ENCODE measurements around the gene NAXE. TPM values are rescaled to one million over a fixed set of nuclear protein-coding genes. Genes with fewer than 3 reads are reported as not detected.
A peak's percentile ranks its signal among the peaks of the same experiment; 100 is the strongest.

Gene NAXE
- polyA plus RNA-seq, 1 experiment: 63.3 TPM

DNA sequence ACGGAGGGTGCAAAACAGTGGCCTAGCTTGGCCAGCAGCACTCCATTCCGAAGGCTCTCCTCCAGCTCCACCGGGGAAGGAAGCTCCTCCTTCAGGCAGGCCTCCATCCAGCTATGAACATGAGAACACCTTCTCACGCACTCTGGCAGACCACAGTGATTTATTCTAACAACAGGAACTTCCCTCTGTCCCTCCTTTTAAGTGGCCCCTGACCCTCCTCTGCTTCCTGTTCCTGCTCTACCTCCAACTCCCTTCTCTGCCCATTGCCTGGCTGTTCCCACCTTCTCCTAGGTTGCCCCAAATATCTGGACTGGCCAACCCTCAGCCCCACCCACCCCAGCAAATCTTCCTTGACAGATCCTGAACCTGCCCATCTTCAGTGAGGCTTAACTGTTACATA, 25.1 kb upstream of the NAXE start:
- H3K36me3 ChIP-seq (ENCODE audit: control insufficient read depth, insufficient read depth, low read length): peaks cover 6% of the 10 kb centered on the region
- H3K4me3 ChIP-seq (ENCODE audit: low read depth, low read length): no peak overlapping the region
- ChIA-PET POLR2A (no interaction called here), CTCF (interaction anchor here (1.5 kb wide), 1 partner anchor 41 kb away, joined by 3 read pairs; no protein-coding TSS in a partner anchor)
- H3K27me3 ChIP-seq (ENCODE audit: control insufficient read depth, insufficient read depth, low read length): no peaks in the 10 kb centered on the region
- TF ChIP-seq CTCF (IDR thresholded peaks at IDR 0.05; ENCODE audit: insufficient read depth, low read depth, low read length): no peak
- DNase-seq (ENCODE audit: low read depth): no peak

- POLR2A ChIA-PET: interaction anchor here (0.9 kb wide), 1 partner anchor 114 kb away, joined by 3 read pairs; no protein-coding TSS in a partner anchor
- no peaks in the 10 kb centered on the region; the same call in 1 of the 2 replicates for H3K36me3 ChIP-seq (ENCODE audit: control insufficient read depth, insufficient read depth, low read length)
- 0 out of 2 replicates have a peak, but pooled peaks cover 2% of the 10 kb centered on the region for H3K27me3 ChIP-seq (ENCODE audit: control insufficient read depth, insufficient read depth, low read length)
- CTCF ChIA-PET: interaction anchor here (0.6 to 2.3 kb wide), 13 partner anchors 9 to 185 kb away, joined by 3 to 6 read pairs (median 3); partner anchors contain the start of gene NAXE
- H3K4me3 ChIP-seq (ENCODE audit: low read depth, low read length): peak overlapping the region; percentile 55
- DNase-seq (ENCODE audit: low read depth): peak; percentile 93
- TF ChIP-seq CTCF (IDR thresholded peaks at IDR 0.05; ENCODE audit: insufficient read depth, low read depth, low read length): no peak
These were observed 20.2 kb upstream of the NAXE start for GRCh38 chr1:156571261-156571852.

GRCh38 chr1:156571919-156572662, 19.5 kb upstream of the NAXE start, which contains the start of gene IQGAP3:
Gene IQGAP3, minus strand, starts transcription at chr1:156572565. Its CDS starts 36 bp downstream, at chr1:156572529.
- TF ChIP-seq CTCF (IDR thresholded peaks at IDR 0.05; ENCODE audit: insufficient read depth, low read depth, low read length): no peak
- CTCF ChIA-PET: interaction anchor here (0.9 to 2.3 kb wide), 9 partner anchors 10 to 186 kb away, joined by 3 to 6 read pairs (median 4); partner anchors contain the start of gene NAXE
- 0 out of 2 replicates have a peak, but pooled peaks cover 2% of the 10 kb centered on the region for H3K27me3 ChIP-seq (ENCODE audit: control insufficient read depth, insufficient read depth, low read length)
- peak within 1 kb of the TSS; percentile 55 for H3K4me3 ChIP-seq (ENCODE audit: low read depth, low read length)
- no peaks in the 10 kb centered on the region for H3K36me3 ChIP-seq (ENCODE audit: control insufficient read depth, insufficient read depth, low read length)
- POLR2A ChIA-PET: interaction anchor here (0.5 to 0.9 kb wide), 2 partner anchors 42 to 115 kb away, joined by 3 to 10 read pairs; no protein-coding TSS in a partner anchor
- DNase-seq (ENCODE audit: low read depth): no peak

- ChIA-PET POLR2A (no interaction called here), CTCF (interaction anchor here (0.9 to 2.3 kb wide), 2 partner anchors 9 to 115 kb away, joined by 3 to 6 read pairs; no protein-coding TSS in a partner anchor)
- H3K27me3 ChIP-seq (ENCODE audit: control insufficient read depth, insufficient read depth, low read length): 0 out of 2 replicates have a peak, but pooled peaks cover 2% of the 10 kb centered on the region
- H3K36me3 ChIP-seq (ENCODE audit: control insufficient read depth, insufficient read depth, low read length): no peaks in the 10 kb centered on the region
- DNase-seq (ENCODE audit: low read depth): no peak
- no peak for TF ChIP-seq CTCF (IDR thresholded peaks at IDR 0.05; ENCODE audit: insufficient read depth, low read depth, low read length)
- peak overlapping the region; percentile 55 for H3K4me3 ChIP-seq (ENCODE audit: low read depth, low read length)
These were observed 18.9 kb upstream of the NAXE start for GRCh38 chr1:156572663-156573018.
